Activated naive CD4-positive, alpha-beta T cell treated with anti-CD3 and anti-CD28 coated beads, Interleukin-2, amount 50 U/mL, for 72 hours (primary cell): ENCODE results near the gene MST1R. TPM values are rescaled to one million over a fixed set of nuclear protein-coding genes. Genes with fewer than 3 reads are reported as not detected.

Source experiments
- ATAC-seq, 2 donors: fragments of 150-1000 bp; cut with Tn5 transposase; 2 replicates each; pipeline ENCODE4 v1.10.0; 2021; ENCODE audit warnings: mild to moderate bottlenecking in 2 of 2, moderate library complexity in 2 of 2
- DNase-seq, 2 donors: peaks; one replicate each; pipeline ENCODE4 v3.0.0; 2021 to 2022; ENCODE audit warnings: low spot score in 2 of 2
- H3K27ac Mint-ChIP-seq, 2 donors: one replicate each; pipeline ENCODE4 v1.8.0; 2022; ENCODE audit warnings: mild to moderate bottlenecking in 2 of 2, mixed read lengths in 2 of 2
- H3K36me3 Mint-ChIP-seq, 2 donors: one replicate each; pipeline ENCODE4 v1.8.0; 2022; ENCODE audit warnings: mixed read lengths in 2 of 2
- H3K9me3 Mint-ChIP-seq, 2 donors: one replicate each; pipeline ENCODE4 v1.8.0; 2022; ENCODE audit warnings: mixed read lengths in 2 of 2
- total RNA-seq, 2 donors: library from RNA; stranded (reverse); gene quantifications; one replicate each; pipeline ENCODE4 v1.2.3, GENCODE V29; 2022

Gene MST1R
- total RNA-seq, 2 donors from 2014 or later: 0.68 to 2.8 TPM

- DNase-seq (no peak), ATAC-seq (no peak)
- H3K36me3 Mint-ChIP-seq: peaks cover 0 to 4% of the 10 kb centered on the region in 2 donors
- no peaks in the 10 kb centered on the region for H3K9me3 Mint-ChIP-seq
- H3K27ac Mint-ChIP-seq: no peak overlapping the region
Measured at GRCh38 chr3:49899815-49900214, 3.9 kb downstream of the MST1R start.

- H3K36me3 Mint-ChIP-seq: peaks cover 0 to 2% of the 10 kb centered on the region in 2 donors
- no peak overlapping the region for H3K27ac Mint-ChIP-seq
- DNase-seq: no peak
- H3K9me3 Mint-ChIP-seq: no peaks in the 10 kb centered on the region
- ATAC-seq: no peak
Measured at GRCh38 chr3:49898991-49899390, 4.7 kb downstream of the MST1R start.

GRCh38 chr3:49896345-49896744 lies 7.3 kb downstream of the MST1R start:
- DNase-seq: no peak
- Mint-ChIP-seq H3K36me3 (no peaks in the 10 kb centered on the region), H3K27ac (no peak overlapping the region), H3K9me3 (no peaks in the 10 kb centered on the region)
- no peak for ATAC-seq

- DNase-seq (no peak), ATAC-seq (no peak)
- Mint-ChIP-seq H3K9me3 (no peaks in the 10 kb centered on the region), H3K27ac (no peak overlapping the region), H3K36me3 (no peaks in the 10 kb centered on the region)
Measured at GRCh38 chr3:49895791-49896190, 7.9 kb downstream of the MST1R start.

- Mint-ChIP-seq H3K27ac (peak overlapping the region in 1 of 2 donors; percentile 7), H3K36me3 (no peaks in the 10 kb centered on the region), H3K9me3 (no peaks in the 10 kb centered on the region)
- ATAC-seq (no peak), DNase-seq (no peak)
Measured at GRCh38 chr3:49889296-49889695, 14.4 kb downstream of the MST1R start.

- Mint-ChIP-seq H3K36me3 (no peaks in the 10 kb centered on the region), H3K9me3 (no peaks in the 10 kb centered on the region), H3K27ac (no peak overlapping the region)
- ATAC-seq: no peak
- DNase-seq: no peak
Measured at GRCh38 chr3:49886922-49887265, 16.8 kb downstream of the MST1R start.

- DNase-seq (no peak), ATAC-seq (no peak)
- Mint-ChIP-seq H3K27ac (no peak overlapping the region), H3K9me3 (no peaks in the 10 kb centered on the region), H3K36me3 (no peaks in the 10 kb centered on the region)
Measured at GRCh38 chr3:49883998-49884397, 19.7 kb downstream of the MST1R start.

GRCh38 chr3:49882166-49882565 lies 21.5 kb downstream of the MST1R start:
- ATAC-seq: no peak
- DNase-seq: no peak
- H3K9me3 Mint-ChIP-seq: no peaks in the 10 kb centered on the region
- H3K27ac Mint-ChIP-seq: no peak overlapping the region
- no peaks in the 10 kb centered on the region for H3K36me3 Mint-ChIP-seq

- DNase-seq (no peak), ATAC-seq (no peak)
- no peak overlapping the region for H3K27ac Mint-ChIP-seq
- H3K9me3 Mint-ChIP-seq: no peaks in the 10 kb centered on the region
- H3K36me3 Mint-ChIP-seq: no peaks in the 10 kb centered on the region
Measured at GRCh38 chr3:49880581-49881315, 22.9 kb downstream of the MST1R start.

GRCh38 chr3:49879721-49880120 lies 24.0 kb downstream of the MST1R start:
- Mint-ChIP-seq H3K36me3 (no peaks in the 10 kb centered on the region), H3K27ac (no peak overlapping the region), H3K9me3 (no peaks in the 10 kb centered on the region)
- ATAC-seq (no peak), DNase-seq (no peak)

- ATAC-seq (no peak), DNase-seq (no peak)
- Mint-ChIP-seq H3K9me3 (no peaks in the 10 kb centered on the region), H3K27ac (no peak overlapping the region), H3K36me3 (no peaks in the 10 kb centered on the region)
Measured at GRCh38 chr3:49878686-49879085, 25.0 kb downstream of the MST1R start.

GRCh38 chr3:49877716-49878115 lies 26.0 kb downstream of the MST1R start:
- Mint-ChIP-seq H3K36me3 (no peaks in the 10 kb centered on the region), H3K27ac (no peak overlapping the region), H3K9me3 (no peaks in the 10 kb centered on the region)
- ATAC-seq (no peak), DNase-seq (no peak)

- ATAC-seq (no peak), DNase-seq (no peak)
- no peaks in the 10 kb centered on the region for H3K9me3 Mint-ChIP-seq
- no peaks in the 10 kb centered on the region for H3K36me3 Mint-ChIP-seq
- H3K27ac Mint-ChIP-seq: peak overlapping the region in 1 of 2 donors; percentile 30
Measured at GRCh38 chr3:49876567-49876966, 27.1 kb downstream of the MST1R start.

- DNase-seq (no peak), ATAC-seq (no peak)
- no peaks in the 10 kb centered on the region for H3K36me3 Mint-ChIP-seq
- no peaks in the 10 kb centered on the region for H3K9me3 Mint-ChIP-seq
- H3K27ac Mint-ChIP-seq: no peak overlapping the region
Measured at GRCh38 chr3:49873623-49874022, 30.1 kb downstream of the MST1R start.

GRCh38 chr3:49872801-49873281 lies 30.8 kb downstream of the MST1R start:
- no peak overlapping the region for H3K27ac Mint-ChIP-seq
- ATAC-seq (peak; percentile 52 to 60), DNase-seq (no peak)
- no peaks in the 10 kb centered on the region for H3K9me3 Mint-ChIP-seq
- no peaks in the 10 kb centered on the region for H3K36me3 Mint-ChIP-seq

GRCh38 chr3:49871531-49872153 lies 32.0 kb downstream of the MST1R start:
- H3K27ac Mint-ChIP-seq: peak overlapping the region in 1 of 2 donors; percentile 69
- ATAC-seq: no peak

GRCh38 chr3:49869525-49870126 lies 34.0 kb downstream of the MST1R start, which contains the start of gene CAMKV:
CAMKV (minus strand) TSS chr3:49869906; CDS start chr3:49862388, 7,518 bp downstream.
- DNase-seq: peak in 1 of 2 donors; percentile 22
- Mint-ChIP-seq H3K36me3 (no peaks in the 10 kb centered on the region), H3K27ac (no peak within 1 kb of the TSS), H3K9me3 (no peaks in the 10 kb centered on the region)
- peak; percentile 51 to 62 for ATAC-seq

More at GRCh38 chr3:49871531-49872153, 32.0 kb downstream of the MST1R start:
- Mint-ChIP-seq H3K36me3 (no peaks in the 10 kb centered on the region), H3K9me3 (no peaks in the 10 kb centered on the region)
- DNase-seq: no peak
